VCaP (cell line): ENCODE results near the gene DSTN.

Experiments
- H3K27ac ChIP-seq: fragments of 450-650 bp; 2 replicates; pipeline ENCODE4 v1.5.1; 2017
- TF ChIP-seq, protein P1 (sequence below): fragments of 450-650 bp; conservative IDR thresholded peaks from 2 replicates; pipeline ENCODE4 v1.5.1; 2017; ENCODE audit warnings: mild to moderate bottlenecking, moderate library complexity

DSTN gene

GRCh38 chr20:17529586-17529985, 40.3 kb upstream of the DSTN start:
- no peak overlapping the region for H3K27ac ChIP-seq
- TF ChIP-seq, protein P1, sequence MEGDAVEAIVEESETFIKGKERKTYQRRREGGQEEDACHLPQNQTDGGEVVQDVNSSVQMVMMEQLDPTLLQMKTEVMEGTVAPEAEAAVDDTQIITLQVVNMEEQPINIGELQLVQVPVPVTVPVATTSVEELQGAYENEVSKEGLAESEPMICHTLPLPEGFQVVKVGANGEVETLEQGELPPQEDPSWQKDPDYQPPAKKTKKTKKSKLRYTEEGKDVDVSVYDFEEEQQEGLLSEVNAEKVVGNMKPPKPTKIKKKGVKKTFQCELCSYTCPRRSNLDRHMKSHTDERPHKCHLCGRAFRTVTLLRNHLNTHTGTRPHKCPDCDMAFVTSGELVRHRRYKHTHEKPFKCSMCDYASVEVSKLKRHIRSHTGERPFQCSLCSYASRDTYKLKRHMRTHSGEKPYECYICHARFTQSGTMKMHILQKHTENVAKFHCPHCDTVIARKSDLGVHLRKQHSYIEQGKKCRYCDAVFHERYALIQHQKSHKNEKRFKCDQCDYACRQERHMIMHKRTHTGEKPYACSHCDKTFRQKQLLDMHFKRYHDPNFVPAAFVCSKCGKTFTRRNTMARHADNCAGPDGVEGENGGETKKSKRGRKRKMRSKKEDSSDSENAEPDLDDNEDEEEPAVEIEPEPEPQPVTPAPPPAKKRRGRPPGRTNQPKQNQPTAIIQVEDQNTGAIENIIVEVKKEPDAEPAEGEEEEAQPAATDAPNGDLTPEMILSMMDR = no peak

GRCh38 chr20:17530153-17530552, 39.7 kb upstream of the DSTN start:
- TF ChIP-seq, protein P1 = no peak

DNA sequence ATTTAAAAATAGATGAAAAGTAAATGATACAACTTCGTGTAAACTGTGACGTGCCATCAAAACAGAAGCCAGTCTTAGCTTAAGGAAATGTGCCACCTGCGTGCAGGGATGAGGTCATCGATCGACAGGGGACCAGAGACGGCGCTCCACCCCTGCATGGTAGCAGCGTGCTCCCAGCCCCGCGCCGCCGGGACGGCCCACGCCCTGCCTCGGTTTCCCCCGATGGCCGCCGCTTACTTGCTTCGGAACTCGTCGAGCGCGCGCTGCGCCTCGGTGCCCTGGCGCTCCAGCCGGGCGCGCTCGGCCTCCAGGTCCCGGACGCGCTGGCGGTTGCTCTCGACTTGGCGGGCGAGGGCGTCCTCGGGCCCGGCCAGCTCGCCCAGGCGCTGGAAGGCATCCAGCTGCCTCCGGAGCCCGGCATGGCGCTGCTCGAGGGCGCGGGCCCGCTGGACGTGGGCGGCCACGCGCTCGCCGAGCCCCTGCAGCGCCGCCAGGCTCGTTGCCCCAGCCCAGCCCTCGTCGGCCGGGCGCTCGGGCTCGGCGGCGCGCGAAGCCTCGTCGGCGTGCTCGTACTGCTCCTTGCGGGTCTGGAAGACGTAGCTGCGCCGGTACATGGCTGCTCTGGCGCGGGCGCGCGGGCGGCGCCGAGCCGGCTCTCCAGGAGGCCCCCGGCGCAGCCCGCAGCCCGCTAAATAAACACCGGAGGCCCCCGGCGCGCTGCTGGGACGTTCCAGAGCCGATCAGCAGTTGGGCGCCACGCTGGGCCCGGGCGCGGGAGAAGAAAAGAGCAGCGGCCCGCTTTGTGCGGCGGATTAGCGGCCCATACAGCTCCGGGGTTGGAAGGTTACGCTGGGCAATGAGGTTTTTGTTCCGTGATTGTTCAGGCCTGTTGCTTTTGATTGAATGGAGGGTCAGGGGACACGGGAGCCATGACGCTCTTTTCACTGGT, 38.9 kb upstream of the DSTN start, which contains the start of gene BFSP1:
TSS of gene BFSP1 (minus strand) at position 664 of the 949 bp plus-strand sequence. CDS start at position 614, 50 bp downstream.
- TF ChIP-seq, protein P1 = peak; percentile 21; the same call in 1 of the 2 replicates
- H3K27ac ChIP-seq = peak within 1 kb of the TSS; percentile 88

More at GRCh38 chr20:17530153-17530552, 39.7 kb upstream of the DSTN start:
- H3K27ac ChIP-seq = peak overlapping the region; percentile 88

DNA sequence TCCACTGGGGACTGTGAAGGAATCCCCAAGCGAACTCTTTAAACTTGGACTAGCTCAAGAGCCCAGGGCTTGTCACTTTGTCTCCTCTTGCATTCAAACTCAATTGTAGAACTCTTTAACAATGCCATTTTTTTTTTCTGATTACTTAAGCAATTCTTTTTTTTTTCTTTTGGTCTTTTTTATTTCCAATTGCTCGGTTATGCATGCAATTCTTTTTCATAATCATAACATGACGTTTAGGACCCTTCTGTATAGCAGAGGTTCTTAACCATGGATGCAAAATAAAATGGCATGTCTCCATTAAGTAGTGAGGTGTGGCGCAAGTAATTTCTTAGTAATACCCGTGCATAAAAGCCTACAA, 38.2 kb upstream of the DSTN start:
- peak overlapping the region; percentile 88 for H3K27ac ChIP-seq
- TF ChIP-seq, protein P1 = no peak

DNA sequence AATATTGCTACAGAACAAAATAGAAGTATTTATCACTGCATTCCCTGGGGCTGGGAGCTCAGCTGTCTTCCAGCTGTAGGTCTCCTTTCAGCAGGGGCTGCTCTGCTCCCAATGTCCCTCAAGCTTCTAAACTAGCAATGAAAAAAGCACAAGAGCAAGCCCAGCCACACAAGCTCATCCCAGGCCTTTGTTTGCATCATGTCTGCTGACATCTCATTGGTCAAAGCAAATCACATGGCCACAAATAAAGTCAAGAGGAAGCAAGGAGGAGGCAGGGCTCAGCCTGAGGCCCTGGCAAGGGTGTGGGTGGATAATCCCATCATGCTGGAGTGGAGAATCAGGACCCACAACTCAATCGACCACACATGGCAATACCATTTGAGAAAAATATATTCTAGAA, 36.5 kb upstream of the DSTN start:
- no peak overlapping the region for H3K27ac ChIP-seq
- TF ChIP-seq, protein P1 = no peak

DNA sequence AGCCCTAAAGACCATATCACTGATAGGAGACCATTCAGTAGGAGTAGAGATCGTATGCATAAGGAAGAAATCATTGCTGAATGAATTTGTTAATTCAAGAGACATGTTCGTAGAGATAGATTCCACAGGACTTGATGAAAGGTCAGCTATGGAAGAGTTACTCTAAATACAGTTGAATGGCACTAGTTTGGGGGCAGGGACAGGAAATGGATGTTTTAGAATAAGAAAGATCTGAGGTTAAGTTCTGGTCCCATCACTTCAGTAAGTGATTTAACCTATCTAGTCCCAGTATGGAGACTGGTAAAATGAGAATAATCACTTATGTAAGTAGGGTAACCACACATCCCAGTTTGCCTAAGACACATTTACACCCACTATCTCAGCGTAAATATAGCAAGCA, 35.8 kb upstream of the DSTN start:
- TF ChIP-seq, protein P1 = no peak
- H3K27ac ChIP-seq = no peak overlapping the region

DNA sequence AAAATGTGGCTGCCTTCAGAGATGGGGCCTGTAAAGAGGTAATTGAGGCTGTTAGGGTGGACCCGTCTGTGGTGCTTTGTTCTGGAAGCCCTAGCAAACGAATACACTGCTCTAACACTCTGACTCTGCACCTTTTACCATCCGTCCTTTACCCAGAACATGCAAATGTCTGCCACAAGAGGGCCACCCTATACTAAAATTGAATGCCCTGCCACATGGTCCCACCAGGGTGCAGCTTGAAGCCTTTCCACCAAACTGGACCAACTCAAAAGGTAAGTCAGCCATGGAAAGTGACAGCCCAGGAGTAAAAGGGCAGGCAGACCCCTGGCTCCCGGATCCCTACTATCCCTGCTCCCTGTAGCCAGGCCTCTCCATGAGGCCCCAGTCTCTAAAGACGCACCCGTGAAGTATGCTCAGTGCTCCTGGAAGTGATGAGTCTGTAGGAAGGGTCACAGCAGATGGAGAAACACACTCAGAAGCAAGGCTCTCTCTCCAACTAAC, 32.9 kb upstream of the DSTN start:
- TF ChIP-seq, protein P1 = peak; percentile 92
- peak overlapping the region; percentile 32; the same call in 1 of the 2 replicates for H3K27ac ChIP-seq
